H9 (cell line): ENCODE measurements around the gene BCAS3. TPM values are rescaled to one million over a fixed set of nuclear protein-coding genes. Genes with fewer than 3 reads are reported as not detected.

Experiments used
- DNase-seq: peaks from one replicate; pipeline ENCODE4 v3.0.0-alpha.2; 2017
- H2AFZ ChIP-seq: one replicate; pipeline ENCODE4 v1.6.1; 2013; ENCODE audit warnings: mild to moderate bottlenecking, low read length, control low read depth, moderate library complexity
- H2AK5ac ChIP-seq: 2 replicates; pipeline ENCODE4 v1.6.1; 2013; ENCODE audit warnings: low read length, control low read depth, mixed read lengths; ENCODE audit not compliant: insufficient read length
- H2BK120ac ChIP-seq: one replicate; pipeline ENCODE4 v1.6.1; 2013; ENCODE audit warnings: low read depth, mild to moderate bottlenecking, low read length, control low read depth, inconsistent platforms; ENCODE audit not compliant: poor library complexity, severe bottlenecking
- H2BK12ac ChIP-seq: 2 replicates; pipeline ENCODE4 v1.6.1; 2013; ENCODE audit warnings: low read length, control low read depth, mixed read lengths, low read depth; ENCODE audit not compliant: insufficient read length
- H2BK15ac ChIP-seq: 2 replicates; pipeline ENCODE4 v1.6.1; 2013; ENCODE audit warnings: low read depth, low read length, control low read depth
- H2BK20ac ChIP-seq: one replicate; pipeline ENCODE4 v1.6.1; 2013; ENCODE audit warnings: low read depth, mild to moderate bottlenecking, low read length, control low read depth, inconsistent platforms; ENCODE audit not compliant: poor library complexity, severe bottlenecking
- H2BK5ac ChIP-seq: 2 replicates; pipeline ENCODE4 v1.6.1; 2013; ENCODE audit warnings: low read length, control low read depth, mixed read lengths; ENCODE audit not compliant: insufficient read length
- H3K14ac ChIP-seq: 2 replicates; pipeline ENCODE4 v1.6.1; 2013; ENCODE audit warnings: low read length, control low read depth; ENCODE audit not compliant: insufficient read depth
- H3K18ac ChIP-seq: 2 replicates; pipeline ENCODE4 v1.6.1; 2013; ENCODE audit warnings: low read depth, mild to moderate bottlenecking, mixed read lengths, low read length, control low read depth; ENCODE audit not compliant: insufficient read length
- H3K23ac ChIP-seq: 2 replicates; pipeline ENCODE4 v1.6.1; 2013; ENCODE audit warnings: low read length, control low read depth, mixed read lengths, low read depth; ENCODE audit not compliant: insufficient read length
- H3K23me2 ChIP-seq: 2 replicates; pipeline ENCODE4 v1.6.1; 2013; ENCODE audit warnings: low read depth, mild to moderate bottlenecking, mixed read lengths, low read length, control low read depth; ENCODE audit not compliant: insufficient read length, poor library complexity, severe bottlenecking
- H3K27ac ChIP-seq: 2 replicates; pipeline ENCODE4 v1.5.1; 2013; ENCODE audit warnings: low read length, control low read depth, mixed read lengths, low read depth; ENCODE audit not compliant: insufficient read length
- H3K27me3 ChIP-seq: 2 replicates; pipeline ENCODE4 v1.6.1; 2013; ENCODE audit warnings: low read length, control low read depth, inconsistent platforms; ENCODE audit not compliant: insufficient read depth
- H3K4ac ChIP-seq: 2 replicates; pipeline ENCODE4 v1.6.1; 2013; ENCODE audit warnings: low read depth, mild to moderate bottlenecking, control low read depth, inconsistent platforms, low read length, moderate library complexity
- H3K4me1 ChIP-seq: 2 replicates; pipeline ENCODE4 v1.6.1; 2013; ENCODE audit warnings: low read length, control low read depth, inconsistent platforms; ENCODE audit not compliant: insufficient read depth
- H3K4me2 ChIP-seq: 2 replicates; pipeline ENCODE4 v1.6.1; 2013; ENCODE audit warnings: low read length, control low read depth, mixed read lengths; ENCODE audit not compliant: insufficient read length, insufficient read depth
- H3K56ac ChIP-seq: 2 replicates; pipeline ENCODE4 v1.6.1; 2013; ENCODE audit warnings: low read depth, mild to moderate bottlenecking, mixed read lengths, low read length, control low read depth; ENCODE audit not compliant: insufficient read length
- H3K79me1 ChIP-seq: 2 replicates; pipeline ENCODE4 v1.6.1; 2013; ENCODE audit warnings: low read depth, mild to moderate bottlenecking, moderate library complexity, low read length, control low read depth, inconsistent platforms; ENCODE audit not compliant: insufficient read depth, poor library complexity, severe bottlenecking
- H3K79me2 ChIP-seq: 2 replicates; pipeline ENCODE4 v1.6.1; 2013; ENCODE audit warnings: low read length, control low read depth, inconsistent platforms; ENCODE audit not compliant: insufficient read depth
- H3K9ac ChIP-seq: 2 replicates; pipeline ENCODE4 v1.6.1; 2013; ENCODE audit warnings: low read length, control low read depth, mixed read lengths; ENCODE audit not compliant: insufficient read length; ENCODE audit errors: extremely low read depth
- H3K9me3 ChIP-seq: one replicate; pipeline ENCODE4 v1.6.1; 2013; ENCODE audit warnings: low read depth, low read length, inconsistent platforms; ENCODE audit not compliant: control insufficient read depth
- H3T11ph ChIP-seq: one replicate; pipeline ENCODE4 v1.6.1; 2013; ENCODE audit warnings: mild to moderate bottlenecking, low read length, control low read depth, inconsistent platforms
- H4K20me1 ChIP-seq: one replicate; pipeline ENCODE4 v1.6.1; 2013; ENCODE audit not compliant: control insufficient read depth, insufficient read length, insufficient read depth
- H4K5ac ChIP-seq: 2 replicates; pipeline ENCODE4 v1.6.1; 2013; ENCODE audit warnings: low read depth, mild to moderate bottlenecking, mixed read lengths, low read length, control low read depth; ENCODE audit not compliant: insufficient read length
- H4K8ac ChIP-seq: replicated peaks from 2 replicates; pipeline ENCODE4 v1.6.1; 2013; ENCODE audit warnings: low read length, control low read depth, mixed read lengths, low read depth; ENCODE audit not compliant: insufficient read length
- H4K91ac ChIP-seq: 2 replicates; pipeline ENCODE4 v1.6.1; 2013; ENCODE audit warnings: low read depth, mild to moderate bottlenecking, moderate library complexity, mixed read lengths, low read length, control low read depth; ENCODE audit not compliant: insufficient read length
- H3K27ac Mint-ChIP-seq, 3 experiments: 2 replicates in 2 of 3; 3 replicates in 1 of 3; pipeline ENCODE4 v1.8.0; 2020 to 2021; ENCODE audit warnings: mixed read lengths in 3 of 3, mild to moderate bottlenecking in 1 of 3, moderate library complexity in 1 of 3
- H3K27me3 Mint-ChIP-seq: 2 replicates; pipeline ENCODE4 v1.8.0; 2021; ENCODE audit warnings: low read depth, mild to moderate bottlenecking, moderate library complexity, mixed read lengths
- H3K36me3 Mint-ChIP-seq, 3 experiments: 2 replicates in 2 of 3; 3 replicates in 1 of 3; pipeline ENCODE4 v1.8.0; 2020 to 2021; ENCODE audit warnings: low read depth in 3 of 3, mixed read lengths in 3 of 3; ENCODE audit not compliant: insufficient read depth in 1 of 3
- H3K4me1 Mint-ChIP-seq, 2 experiments: 2 replicates each; pipeline ENCODE4 v1.8.0; 2020; ENCODE audit warnings: mixed read lengths in 2 of 2
- H3K4me3 Mint-ChIP-seq, 2 experiments: 2 replicates in 1 of 2; 3 replicates in 1 of 2; pipeline ENCODE4 v1.8.0; 2020 to 2021; ENCODE audit warnings: mild to moderate bottlenecking in 2 of 2, mixed read lengths in 2 of 2, moderate library complexity in 1 of 2
- H3K9me3 Mint-ChIP-seq, 2 experiments: 2 replicates in 1 of 2; 3 replicates in 1 of 2; pipeline ENCODE4 v1.8.0; 2020; ENCODE audit warnings: mild to moderate bottlenecking in 2 of 2, mixed read lengths in 2 of 2, moderate library complexity in 1 of 2
- CTCF ChIP-seq: fragments of 200-600 bp; sonication (generic); conservative IDR thresholded peaks from 3 replicates; pipeline ENCODE4 v1.8.0; 2021; ENCODE audit warnings: antibody characterized with exemption, mild to moderate bottlenecking
- WGBS: extraction: QIAGEN DNeasy Blood & Tissue Kit; methylation state at CpG from one replicate; pipeline ENCODE4 v1.1.7; 2013; ENCODE audit warnings: missing lambda C conversion rate, low lambda C conversion rate, mixed read lengths; ENCODE audit not compliant: insufficient read length; ENCODE audit errors: extremely low coverage; 5-methylcytosine and 5-hydroxymethylcytosine counted together
- total RNA-seq: library from RNA; stranded (reverse); gene quantifications from 2 replicates; pipeline ENCODE4 v1.2.1, GENCODE V29; 2021

Gene BCAS3
- total RNA-seq, 1 experiment from 2014 or later = 22.4 TPM

GRCh38 chr17:61328351-61328750 lies 650.7 kb downstream of the BCAS3 start:
- H3T11ph ChIP-seq = no peak overlapping the region
- no peak overlapping the region for H3K4me2 ChIP-seq
- H3K79me1 ChIP-seq = no peaks in the 10 kb centered on the region
- H3K4me3 Mint-ChIP-seq = no peak overlapping the region
- no peak overlapping the region for H2BK20ac ChIP-seq
- H3K23me2 ChIP-seq = no peaks in the 10 kb centered on the region
- H3K36me3 Mint-ChIP-seq = no peaks in the 10 kb centered on the region
- no peaks in the 10 kb centered on the region for H3K79me2 ChIP-seq
- no CpG with 5 or more reads among the region's 6 CpGs for WGBS
- H3K9me3 ChIP-seq = no peaks in the 10 kb centered on the region
- no peak overlapping the region for H3K14ac ChIP-seq
- no peak overlapping the region for H2AK5ac ChIP-seq
- no peak overlapping the region for H2BK15ac ChIP-seq
- H2BK120ac ChIP-seq = no peak overlapping the region
- no peak for DNase-seq
- H4K5ac ChIP-seq = no peak overlapping the region
- H2BK5ac ChIP-seq = no peak overlapping the region
- TF ChIP-seq CTCF = no peak
- H3K9me3 Mint-ChIP-seq = no peaks in the 10 kb centered on the region
- no peak overlapping the region for H4K91ac ChIP-seq
- H3K27me3 ChIP-seq = no peaks in the 10 kb centered on the region
- no peak overlapping the region for H2BK12ac ChIP-seq
- no peaks in the 10 kb centered on the region for H3K4me1 ChIP-seq
- no peak overlapping the region for H3K56ac ChIP-seq
- H3K27ac ChIP-seq = no peak overlapping the region
- no peaks in the 10 kb centered on the region for H4K20me1 ChIP-seq
- peaks cover 7 to 8% of the 10 kb centered on the region in 2 experiments for H3K4me1 Mint-ChIP-seq
- H3K18ac ChIP-seq = no peak overlapping the region
- no peak overlapping the region for H3K4ac ChIP-seq
- H3K27ac Mint-ChIP-seq = no peak overlapping the region
- no peak overlapping the region for H4K8ac ChIP-seq
- no peaks in the 10 kb centered on the region for H3K27me3 Mint-ChIP-seq
- H3K23ac ChIP-seq = no peak overlapping the region
- H3K9ac ChIP-seq = no peak overlapping the region
- no peak overlapping the region for H2AFZ ChIP-seq
